Memory B cell (primary cell): ENCODE results near the gene ZFC3H1.

Experiments
- ATAC-seq: fragments of 150-1000 bp; cut with Tn5 transposase; 2 replicates; pipeline ENCODE4 v1.10.0; 2021; ENCODE audit warnings: low read depth, mild to moderate bottlenecking, moderate library complexity
- DNase-seq, 2 donors: peaks; one replicate each; pipeline ENCODE4 v3.0.0; 2022; ENCODE audit warnings: low spot score in 2 of 2
- H3K27ac Mint-ChIP-seq: one replicate; pipeline ENCODE4 v1.8.0; 2022; ENCODE audit warnings: mild to moderate bottlenecking, moderate library complexity, mixed read lengths
- H3K27me3 Mint-ChIP-seq: one replicate; pipeline ENCODE4 v1.8.0; 2022; ENCODE audit warnings: mixed read lengths
- H3K36me3 Mint-ChIP-seq: one replicate; pipeline ENCODE4 v1.8.0; 2022; ENCODE audit warnings: mild to moderate bottlenecking, mixed read lengths
- H3K4me1 Mint-ChIP-seq: one replicate; pipeline ENCODE4 v1.8.0; 2022; ENCODE audit warnings: mixed read lengths
- H3K4me3 Mint-ChIP-seq: one replicate; pipeline ENCODE4 v1.8.0; 2022; ENCODE audit warnings: mild to moderate bottlenecking, moderate library complexity, mixed read lengths
- H3K9me3 Mint-ChIP-seq: one replicate; pipeline ENCODE4 v1.8.0; 2022; ENCODE audit warnings: mixed read lengths

The ZFC3H1 gene

GRCh38 chr12:71565535-71565934 lies 98.1 kb downstream of the ZFC3H1 start:
- Mint-ChIP-seq H3K9me3 (no peaks in the 10 kb centered on the region), H3K4me1 (no peaks in the 10 kb centered on the region), H3K27me3 (peaks cover 11% of the 10 kb centered on the region), H3K4me3 (no peak overlapping the region), H3K36me3 (no peaks in the 10 kb centered on the region), H3K27ac (no peak overlapping the region)
- DNase-seq (no peak), ATAC-seq (no peak)

DNA sequence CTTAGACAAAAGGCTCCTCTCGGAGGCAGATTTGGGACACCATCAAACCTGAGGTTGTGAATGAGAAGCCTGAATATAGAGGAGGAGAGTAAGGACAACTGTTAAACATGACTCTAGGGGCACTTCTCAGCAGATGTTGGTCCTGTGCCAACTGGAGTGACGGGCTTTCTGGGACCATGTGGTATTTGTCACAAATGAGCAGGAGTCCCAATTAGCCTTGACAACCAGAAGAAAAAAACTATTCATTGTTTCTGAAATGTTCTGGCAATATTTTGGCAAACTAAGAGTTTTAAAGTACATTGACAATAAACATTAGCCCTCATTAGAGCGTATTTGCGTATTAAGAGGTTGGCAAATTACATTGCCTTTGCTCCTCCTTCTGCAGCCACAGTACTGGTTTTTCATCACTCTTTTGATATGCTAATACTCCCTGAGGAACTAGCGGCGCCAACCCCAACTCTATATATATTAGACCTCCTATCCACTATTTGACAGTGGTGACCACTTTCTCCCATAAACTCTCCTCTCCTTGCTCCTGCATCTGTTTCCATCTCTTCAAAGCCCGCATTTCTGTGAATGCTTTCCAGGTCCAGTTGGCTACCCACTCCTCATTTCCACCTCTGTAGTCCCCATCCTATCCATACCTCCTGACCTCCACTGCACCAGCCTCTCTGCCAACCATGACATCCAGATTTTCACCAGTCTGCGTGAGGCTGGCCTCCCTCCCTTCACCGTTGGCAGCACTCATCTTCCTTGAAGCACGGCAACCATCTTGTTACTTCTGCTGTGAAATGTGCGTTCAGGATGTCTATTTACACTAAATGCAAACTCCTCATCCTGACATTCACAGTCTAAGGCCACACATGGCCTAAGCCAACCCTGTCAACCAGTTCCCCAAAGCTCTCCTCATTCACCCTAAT lies 100.7 kb downstream of the ZFC3H1 start:
- Mint-ChIP-seq H3K27ac (no peak overlapping the region), H3K27me3 (peaks cover 7% of the 10 kb centered on the region), H3K4me1 (no peaks in the 10 kb centered on the region), H3K36me3 (no peaks in the 10 kb centered on the region), H3K9me3 (no peaks in the 10 kb centered on the region), H3K4me3 (no peak overlapping the region)
- no peak for DNase-seq
- no peak for ATAC-seq
